Measurements from ENCODE around the gene GPR176.

The GPR176 gene

DNA sequence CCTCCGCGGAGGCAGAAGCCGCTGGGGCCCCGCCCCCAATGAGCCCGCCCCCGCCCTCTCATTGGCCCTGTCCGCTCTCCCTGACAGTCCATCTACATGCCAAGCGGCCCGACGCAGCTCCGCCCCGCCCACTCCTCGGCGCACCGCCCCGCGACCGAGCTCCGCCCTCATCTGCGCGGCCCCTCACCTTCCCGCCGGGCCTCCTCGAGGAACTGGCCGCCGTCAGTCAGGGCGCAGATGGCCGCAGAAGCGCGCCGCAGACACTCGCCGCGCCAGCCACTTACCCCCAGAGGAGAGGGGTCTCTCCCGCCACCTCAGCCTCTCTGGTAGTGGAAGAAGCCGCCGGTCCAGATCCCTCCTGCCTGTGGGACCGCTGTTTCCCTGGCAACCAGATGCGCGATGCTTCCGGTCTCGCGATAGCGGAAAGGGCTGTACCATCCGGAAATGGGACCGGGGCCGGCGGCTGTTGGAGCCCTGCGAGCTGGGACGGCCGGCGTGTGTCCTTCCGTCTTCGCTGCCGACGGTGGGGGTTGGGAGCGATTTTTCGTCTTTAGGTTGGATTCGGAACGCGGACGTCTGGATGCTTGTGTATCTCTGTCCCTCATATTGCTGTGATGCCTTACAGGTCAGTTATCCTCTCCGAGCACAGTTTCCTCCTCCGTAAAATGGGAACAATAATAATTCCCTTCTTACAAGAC is 137.5 kb downstream of the GPR176 start, which contains the start of gene FSIP1:
TSS of gene FSIP1 (minus strand) at position 401 of the 698 bp plus-strand sequence. CDS start 6,317 bp downstream, outside the sequence.
- DNase-seq (ENCODE audit: low spot score): peak; percentile 94

DNA sequence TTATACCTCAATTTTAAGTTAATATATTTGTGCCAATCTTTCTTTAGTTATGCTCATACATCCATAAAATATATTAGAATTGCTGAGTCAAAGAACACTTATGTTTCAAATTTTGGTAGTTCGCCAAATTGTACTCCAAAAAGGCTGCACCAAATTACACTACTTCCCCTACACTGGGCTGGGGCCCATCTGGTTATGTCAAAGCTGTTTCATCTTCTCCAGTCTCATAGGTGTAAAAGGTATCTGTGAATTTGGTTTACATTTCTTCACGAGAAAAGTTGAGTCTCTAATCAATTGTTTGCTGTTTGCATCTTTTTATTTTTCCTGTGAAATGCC is 138.1 kb downstream of the GPR176 start:
- no peak for DNase-seq (ENCODE audit: low spot score)

DNA sequence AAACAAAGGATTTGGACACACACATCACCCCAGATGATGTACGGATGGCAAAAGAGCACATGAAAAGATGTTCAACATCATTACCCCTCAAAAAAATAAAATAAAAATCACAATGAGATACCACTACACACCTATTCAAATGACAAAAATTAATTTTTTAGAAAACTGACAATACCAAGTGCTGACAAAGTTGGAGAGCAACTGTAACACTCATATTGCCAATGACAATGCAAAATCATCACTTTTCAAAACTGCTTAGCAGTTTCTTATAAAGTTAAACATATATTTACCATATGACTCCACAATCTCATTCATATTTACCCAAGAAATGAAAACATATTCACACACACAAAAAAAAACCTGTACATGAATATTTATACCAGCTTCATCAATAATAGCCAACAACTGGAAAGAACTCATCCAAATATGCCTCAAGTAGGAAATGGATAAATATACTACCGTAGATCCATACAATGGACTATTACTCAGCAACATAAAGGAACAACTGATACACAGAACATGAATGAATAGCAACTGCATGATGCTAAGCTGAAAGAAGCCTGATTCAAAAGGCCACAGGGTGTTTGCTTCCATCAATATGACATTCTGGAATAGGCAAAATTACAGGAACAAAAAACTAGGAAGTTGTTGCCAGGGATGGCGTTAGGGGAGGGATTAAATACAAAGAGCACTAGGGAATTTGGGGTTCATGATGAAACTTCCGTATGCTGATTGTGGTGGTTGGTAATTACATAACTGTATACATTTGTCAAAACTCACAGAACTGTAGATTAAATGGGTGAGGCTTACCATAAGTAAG is 138.7 kb downstream of the GPR176 start:
- no peak for DNase-seq (ENCODE audit: low spot score)

DNA sequence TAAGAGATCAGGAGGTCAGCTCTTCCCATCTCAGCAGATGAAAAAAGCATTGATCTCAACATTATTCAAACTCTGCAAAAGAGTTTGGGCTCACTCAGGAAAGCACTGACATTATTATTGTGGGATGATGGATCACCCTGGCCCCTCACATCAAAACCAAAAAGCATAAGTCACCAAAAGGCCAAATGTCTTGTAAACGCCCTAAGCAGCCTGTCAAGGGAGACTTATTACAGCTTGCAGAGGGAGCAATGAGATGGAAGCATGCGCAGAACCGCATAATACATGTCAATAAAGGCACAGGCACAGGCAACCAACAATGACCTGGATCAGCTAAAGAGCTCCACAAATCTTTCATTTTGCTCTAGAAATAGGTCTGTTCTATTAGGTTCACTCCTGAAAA is 142.0 kb downstream of the GPR176 start:
- no peak for DNase-seq (ENCODE audit: low spot score)

DNA sequence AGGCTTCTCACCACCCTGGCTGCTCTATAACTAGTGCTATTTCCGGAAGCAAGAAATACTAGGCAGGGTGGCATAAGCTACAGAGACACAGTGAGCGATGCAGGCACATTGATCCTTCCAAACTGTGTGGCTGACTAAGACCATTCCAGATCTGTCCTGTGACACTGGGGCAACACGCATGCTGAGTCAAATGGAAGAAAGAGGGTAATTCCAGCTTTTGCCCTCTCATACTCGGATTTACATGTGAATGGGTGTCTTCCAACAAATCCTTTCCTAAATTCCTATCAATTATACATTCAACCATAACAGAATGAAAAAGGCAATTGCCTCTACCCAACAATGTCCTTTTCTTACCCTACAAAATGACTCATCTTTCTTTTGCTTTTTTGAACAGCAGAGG is 142.6 kb downstream of the GPR176 start:
- DNase-seq (ENCODE audit: low spot score): no peak

DNA sequence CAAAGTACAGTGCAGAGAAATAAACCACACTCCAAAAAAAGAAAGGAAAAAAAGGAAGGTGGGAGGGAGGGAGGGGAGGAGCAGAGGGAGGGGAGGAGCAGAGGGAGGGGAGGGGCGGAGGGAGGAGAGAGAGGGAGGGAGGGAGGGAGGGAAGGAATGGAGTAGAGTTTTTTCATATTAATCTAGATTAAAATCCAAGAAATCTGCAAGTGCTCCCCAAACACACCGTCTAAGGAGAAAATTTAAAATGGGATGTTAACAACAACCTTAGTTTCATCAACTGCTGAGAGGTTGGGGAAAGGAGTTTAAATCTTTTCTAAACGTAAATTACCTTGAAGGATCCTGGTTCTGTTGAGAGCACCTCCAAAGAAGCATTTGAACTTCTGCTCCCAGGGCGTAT is 144.0 kb downstream of the GPR176 start:
- DNase-seq (ENCODE audit: low spot score): no peak

DNA sequence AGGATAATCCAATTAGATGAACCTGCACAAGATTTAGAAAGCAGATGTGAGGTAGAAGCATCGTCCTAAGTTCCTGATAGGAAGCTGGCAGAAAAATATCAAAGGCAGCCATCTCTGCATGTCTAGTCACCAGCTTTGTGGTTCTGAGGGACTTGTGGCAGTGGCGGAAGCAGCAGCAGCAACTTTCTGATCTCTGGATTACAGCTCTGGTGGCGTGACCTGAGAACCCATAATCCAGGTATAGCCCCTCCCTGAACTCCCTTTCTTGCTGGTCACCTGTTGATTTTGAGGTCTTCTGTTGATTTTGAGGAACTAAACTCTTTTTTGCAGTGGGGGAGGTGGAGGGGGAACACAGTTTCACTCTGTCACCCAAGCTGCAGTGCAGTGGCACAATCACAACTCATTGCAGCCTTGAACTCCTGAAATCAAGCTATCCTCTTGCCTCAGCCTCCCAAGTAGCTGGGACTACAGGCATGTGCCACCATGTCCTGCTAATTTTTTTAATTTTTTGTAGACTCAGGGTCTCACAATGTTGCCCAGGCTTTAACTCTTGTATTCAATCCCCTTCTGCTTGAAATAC is 145.3 kb downstream of the GPR176 start:
- DNase-seq (ENCODE audit: low spot score): peak; percentile 43

DNA sequence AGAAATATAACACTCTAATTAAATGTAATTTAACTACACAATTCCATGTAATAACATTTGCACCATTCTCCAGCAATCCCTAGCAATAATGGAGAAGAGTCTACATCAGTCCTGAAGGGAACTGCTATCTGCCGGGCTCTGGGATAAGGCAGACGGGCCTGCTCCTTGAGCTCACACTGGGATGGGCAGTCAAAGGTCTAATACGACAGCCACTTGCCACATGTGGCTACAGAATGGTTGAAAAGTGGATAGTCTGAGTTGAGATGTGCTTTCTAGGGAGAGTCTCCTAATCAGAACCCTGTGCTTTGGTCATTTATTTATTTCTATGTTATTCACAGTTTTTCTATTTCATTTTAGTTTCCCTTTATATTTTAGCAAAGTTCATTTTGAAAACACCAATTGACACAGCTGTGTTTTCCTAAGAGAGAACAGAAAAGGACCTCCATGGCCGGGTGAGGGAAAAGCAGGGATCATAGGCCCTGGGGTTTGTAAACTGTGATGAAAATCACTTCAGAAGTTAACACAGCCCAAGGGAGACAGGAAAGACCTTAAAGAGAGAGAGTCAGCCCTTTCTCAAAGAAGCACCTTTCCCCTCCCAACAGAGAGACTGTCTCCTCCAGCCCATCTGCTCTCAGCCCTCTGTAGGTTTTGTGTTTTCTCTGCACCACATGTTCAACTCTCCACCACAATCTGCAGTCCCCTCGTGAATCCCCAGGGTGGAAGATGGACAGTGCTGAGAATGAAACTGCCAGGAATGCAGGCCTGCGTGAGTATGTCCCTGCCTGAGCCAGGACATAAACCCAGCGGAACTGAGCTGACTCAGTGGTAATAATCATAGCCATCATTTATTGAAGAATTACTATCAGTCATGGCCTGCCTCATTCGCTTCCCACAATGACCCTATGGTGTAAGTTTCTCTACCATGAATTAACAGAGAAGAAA is 149.0 kb downstream of the GPR176 start:
- DNase-seq (ENCODE audit: low spot score): no peak

DNA sequence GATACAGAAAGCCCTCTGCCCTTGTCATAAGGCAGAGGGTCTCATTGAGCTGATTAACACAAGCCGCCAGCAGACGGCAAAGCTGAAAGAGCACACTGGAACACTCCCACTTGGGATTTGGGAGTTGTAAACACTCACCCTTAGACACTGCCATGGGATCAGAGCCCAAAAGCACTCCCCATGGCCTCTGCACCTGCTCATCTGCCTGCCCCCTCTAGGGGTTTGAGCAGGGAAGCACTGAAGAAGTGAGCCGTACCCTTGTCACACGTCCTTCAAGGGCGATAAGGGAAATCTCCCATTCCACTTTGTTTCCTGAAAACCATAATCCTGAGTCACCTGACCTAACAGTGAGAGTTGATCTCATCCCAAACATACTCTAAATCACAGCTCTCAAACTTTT is 152.1 kb downstream of the GPR176 start:
- DNase-seq (ENCODE audit: low spot score): no peak

DNA sequence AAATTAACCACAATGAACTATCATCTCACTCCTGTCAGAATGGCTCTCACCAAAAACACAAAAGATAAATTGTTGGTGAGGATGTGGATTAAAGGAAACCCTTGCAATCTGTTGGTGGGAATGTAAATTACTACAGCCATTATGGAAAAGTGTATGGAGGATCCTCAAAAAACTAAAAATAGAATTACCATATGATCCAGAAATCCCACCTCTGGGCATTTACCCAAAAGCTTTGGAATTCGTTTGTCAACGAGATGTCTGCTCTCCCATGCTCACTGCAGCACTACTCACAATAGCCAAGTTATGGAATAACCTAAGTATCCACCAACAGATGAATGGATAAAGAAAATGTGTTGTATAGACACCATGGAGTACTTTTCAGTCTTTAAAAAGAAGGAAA is 159.1 kb downstream of the GPR176 start:
- no peak for DNase-seq (ENCODE audit: low spot score)

DNA sequence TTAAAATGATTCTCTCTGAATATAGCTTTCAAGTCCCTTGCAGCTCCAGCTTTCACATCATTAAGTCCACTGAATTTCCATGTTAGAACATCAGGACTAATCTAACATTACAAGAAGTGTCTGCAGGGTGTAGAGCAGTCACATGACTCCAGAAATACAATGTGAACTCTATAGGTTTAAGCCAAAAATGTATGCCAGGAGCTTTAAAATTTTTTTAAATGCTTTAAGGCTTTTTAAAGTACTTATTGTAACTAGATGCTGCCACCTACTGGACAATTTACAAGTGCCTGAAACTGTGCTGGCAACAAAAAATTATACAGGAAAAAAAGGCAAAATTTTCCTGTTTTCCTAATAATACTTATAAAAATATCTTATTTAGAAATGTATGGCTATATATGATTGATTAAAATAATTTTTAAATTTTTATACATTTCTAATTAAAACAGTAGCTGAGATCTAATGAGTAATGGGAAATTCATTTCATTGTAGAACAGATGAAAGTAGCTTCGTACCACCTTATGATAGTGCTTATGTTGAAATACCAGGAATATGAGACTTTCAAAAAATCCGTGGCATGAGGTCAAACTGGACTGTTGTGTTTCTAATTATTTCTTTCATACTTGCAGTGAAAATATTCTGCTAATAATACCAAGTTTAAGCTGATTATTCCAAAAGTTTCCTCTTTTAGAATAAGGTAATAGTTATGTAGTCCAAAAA is 163.1 kb downstream of the GPR176 start:
- DNase-seq (ENCODE audit: low spot score): peak; percentile 51

DNA sequence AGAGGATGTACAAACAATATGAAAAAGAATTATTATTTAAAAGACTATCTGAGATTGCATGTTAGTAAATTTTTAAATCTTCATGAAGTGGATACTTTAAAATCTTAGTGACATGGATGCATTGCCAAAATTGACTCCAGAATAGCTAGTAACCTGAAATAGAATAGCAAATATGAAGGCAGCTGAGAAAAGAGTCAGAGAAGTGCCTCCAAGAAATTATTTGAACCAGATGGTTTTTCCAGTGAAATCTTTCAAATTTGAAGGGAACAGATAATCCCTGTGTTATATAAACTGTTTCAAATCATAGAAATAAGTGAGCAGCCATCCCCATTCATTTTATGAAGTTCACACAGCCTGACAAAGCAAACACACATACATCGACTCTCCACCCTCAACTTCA is 167.1 kb downstream of the GPR176 start:
- no peak for DNase-seq (ENCODE audit: low spot score)

DNA sequence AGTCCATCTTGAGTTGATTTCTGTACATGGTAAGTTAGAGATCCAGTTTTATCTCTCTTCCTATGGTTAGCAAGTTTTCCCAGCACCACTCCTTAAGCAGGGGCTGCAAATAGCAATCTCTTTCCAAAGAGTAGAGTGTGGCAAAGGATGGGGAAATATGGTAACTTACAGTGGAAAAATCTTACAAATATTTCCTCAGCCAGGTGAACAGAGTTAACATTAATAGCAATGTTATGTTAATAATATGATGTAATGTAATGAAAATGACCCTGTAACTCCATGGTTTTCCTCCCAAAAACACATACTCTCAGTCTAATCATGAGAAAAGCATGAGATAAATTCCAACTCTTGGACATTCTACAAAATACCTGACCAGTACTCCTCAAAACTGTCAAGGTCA is 167.8 kb downstream of the GPR176 start:
- no peak for DNase-seq (ENCODE audit: low spot score)
